HG02642 (cell line): ENCODE measurements around the gene VMP1.
"Not testable (repeated sequence)": the region's sequence is repeated elsewhere in the genome, so short reads cannot be mapped to it uniquely, and the experiment has no call there.

Experiments
- ATAC-seq: cut with Tn5 transposase; IDR thresholded peaks from one replicate; pipeline ENCODE4 v1.9.1; 2021; ENCODE audit warnings: mild to moderate bottlenecking; ENCODE audit not compliant: unreplicated experiment, poor library complexity

Gene VMP1

DNA sequence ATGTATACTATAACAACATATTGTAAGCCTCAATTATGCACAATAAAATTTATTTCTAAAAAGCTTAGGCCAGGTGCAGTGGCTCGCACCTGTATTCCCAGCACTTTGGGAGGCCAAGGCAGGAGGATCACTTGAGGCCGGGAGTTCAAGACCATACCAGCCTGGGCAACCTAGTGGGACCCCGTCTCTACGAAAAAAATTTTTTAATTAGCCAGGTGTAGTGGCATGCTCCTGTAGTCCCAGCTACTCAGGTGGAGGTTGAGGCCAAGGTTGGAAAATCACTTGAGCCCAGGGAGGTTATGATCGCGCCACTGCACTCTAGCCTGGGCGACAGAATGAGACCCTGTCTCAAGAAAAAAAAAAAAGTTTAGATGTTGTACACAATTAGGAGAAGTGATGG is 45.5 kb downstream of the VMP1 start:
- no peak for ATAC-seq

DNA sequence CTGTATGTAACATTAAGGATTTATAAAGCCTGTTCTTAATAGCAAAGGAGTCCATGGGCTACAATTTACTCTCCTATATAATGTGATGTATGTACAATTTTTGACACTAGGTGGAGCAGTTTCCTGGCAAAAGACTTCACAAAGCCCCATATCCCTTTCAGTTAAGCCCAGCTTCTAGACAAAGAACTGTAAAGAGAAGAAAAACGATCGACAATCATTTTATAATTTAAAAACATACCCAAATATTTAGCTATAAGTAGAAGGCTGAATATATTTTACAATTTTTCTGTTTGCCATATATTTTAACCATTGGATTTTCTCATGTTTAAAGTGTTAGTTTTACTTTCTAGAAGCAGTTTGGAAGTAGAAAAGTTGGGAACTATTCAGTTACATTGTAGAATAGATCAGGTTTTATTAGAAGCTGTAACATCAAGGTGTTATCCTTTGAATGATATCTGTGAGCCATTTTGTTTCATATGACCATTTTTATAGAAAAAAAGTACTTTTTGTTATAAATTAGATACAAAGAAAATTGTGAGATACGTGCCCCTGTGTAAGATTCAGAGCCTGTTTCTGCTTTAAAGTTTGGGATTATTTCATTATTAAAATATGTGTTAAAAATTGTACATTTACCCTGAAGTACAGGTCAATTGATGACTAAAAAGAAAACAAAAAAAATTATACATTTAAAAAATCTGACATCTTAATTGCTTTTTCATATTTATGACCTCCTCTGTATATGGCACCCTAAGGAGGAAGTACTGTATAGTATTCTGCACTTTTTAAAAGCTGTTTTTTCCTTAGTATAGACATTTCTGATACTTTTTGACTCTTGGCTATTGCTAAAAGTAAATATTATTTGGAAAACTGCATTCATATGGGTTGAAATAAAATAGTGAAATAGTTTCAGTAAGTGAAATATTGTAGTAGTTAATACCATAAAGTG is 46.3 kb downstream of the VMP1 start:
- ATAC-seq: peak; percentile 50

DNA sequence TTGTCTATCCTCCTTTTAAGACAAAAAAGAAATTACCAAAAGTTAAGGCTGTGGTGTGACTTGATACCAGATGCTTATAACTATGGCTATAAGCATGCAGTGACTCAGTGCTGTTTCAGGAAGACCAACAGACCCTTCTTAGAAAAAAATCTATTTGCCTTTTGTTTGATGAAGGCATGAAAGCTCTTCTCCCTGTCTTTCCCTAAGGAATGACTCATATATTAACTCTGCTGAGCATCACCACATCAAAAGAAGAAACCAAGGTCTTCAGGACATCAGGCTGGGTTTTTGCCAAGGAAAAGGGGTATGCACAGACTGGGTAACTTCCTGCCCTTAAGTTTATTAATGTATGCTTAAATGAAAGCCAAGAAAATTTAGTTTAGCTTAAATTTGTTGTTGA is 47.1 kb downstream of the VMP1 start:
- no peak for ATAC-seq

DNA sequence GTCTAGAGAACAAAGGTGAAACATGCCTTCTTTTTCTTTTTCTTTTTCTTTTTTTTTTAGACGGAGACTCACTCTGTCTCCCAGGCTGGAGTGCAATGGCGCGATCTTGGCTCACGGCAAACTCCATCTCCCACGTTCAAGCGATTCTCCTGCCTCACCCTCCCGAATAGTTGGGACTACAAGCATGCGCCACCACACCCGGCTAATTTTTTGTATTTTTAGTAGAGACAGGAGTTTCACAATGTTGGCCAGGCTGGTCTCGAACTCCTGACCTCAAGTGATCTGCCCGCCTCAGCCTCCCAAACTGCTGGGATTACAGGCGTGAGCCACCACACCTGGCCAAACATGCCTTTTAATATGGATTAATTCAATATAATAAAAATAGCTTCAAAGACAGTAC is 47.6 kb downstream of the VMP1 start:
- ATAC-seq: not testable (repeated sequence)

DNA sequence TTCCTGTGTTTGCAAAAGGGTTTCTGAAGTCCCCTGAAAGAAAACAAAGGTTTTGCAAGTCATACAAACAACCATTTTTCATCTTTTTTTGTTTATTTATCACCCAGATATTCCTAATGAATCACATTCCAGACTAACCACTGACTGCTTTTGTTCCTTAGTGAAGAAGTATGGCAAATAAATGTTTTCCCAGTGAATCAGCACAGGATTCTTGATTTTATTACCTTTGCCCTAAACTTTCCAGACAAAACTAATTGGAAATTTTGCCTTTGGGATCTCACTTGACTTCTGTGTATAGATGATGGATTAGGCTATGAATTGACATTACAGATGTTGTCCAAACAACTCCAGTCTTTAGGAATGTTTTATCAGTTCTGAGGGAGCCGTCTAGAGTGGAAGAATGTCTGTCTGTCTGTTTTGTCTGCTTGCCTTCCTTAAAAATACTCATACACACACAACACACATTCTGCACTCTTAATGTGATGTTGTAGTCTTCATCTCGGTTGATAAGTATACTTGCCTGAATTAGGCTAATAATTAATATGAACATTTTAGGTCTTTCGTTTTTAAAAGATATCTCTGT is 48.9 kb downstream of the VMP1 start:
- ATAC-seq: no peak

DNA sequence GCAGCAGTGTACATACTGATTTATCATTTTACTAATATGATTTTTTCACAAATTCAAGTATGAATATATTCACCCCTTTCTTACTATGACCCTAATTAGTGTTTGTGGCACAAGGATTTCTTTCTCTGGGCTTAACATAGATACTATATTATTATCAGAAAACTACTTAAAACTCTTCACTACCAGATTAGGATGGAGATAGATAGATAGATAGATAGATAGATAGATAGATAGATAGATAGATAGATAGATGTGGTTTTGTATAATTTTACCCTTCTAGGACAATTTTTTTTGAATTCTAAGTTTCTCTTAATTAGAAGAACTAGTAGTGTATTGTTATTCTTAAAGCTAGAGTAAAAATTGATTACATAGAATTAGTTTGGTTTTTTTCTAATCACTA is 49.6 kb downstream of the VMP1 start:
- no peak for ATAC-seq

DNA sequence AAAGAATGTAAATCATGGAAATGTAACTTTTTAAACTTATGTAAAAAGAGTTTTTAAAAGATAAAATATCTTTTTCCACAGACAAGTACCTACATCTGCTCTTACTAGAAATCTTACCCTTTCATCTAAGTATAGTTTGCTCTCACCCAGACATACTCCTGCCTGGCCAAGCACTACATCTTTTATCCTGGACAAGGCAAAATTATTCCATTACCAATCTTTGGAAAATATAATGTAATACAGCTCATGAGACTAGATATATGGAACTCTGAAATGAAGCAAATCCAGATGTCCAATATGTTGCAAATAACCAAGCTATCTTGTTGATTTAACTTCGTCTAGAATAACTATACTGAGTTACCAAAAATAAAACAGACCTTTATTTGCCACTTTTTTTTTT is 50.0 kb downstream of the VMP1 start:
- no peak for ATAC-seq

DNA sequence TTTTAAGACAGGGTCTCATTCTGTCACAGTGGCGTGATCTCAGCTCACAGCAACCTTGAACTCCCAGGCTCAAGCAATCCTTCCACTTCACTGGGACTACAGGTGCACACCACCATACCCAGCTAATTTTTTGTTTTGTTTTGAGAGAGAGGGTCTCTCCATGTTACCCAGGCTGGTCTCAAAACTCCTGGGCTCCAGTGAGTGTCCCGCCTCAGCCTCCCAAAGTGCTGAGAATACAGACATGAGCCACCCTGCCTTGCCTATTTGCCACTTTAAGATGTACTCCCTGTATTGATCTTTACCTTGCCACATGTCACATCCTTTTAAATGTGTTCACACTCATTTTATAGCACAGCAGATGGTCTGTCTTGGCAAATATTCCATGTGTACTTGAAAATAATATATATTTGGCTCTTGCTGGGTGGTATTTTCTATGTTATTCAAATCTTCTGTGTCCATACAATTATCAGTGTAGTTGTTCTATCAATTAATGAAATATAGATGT is 50.5 kb downstream of the VMP1 start:
- ATAC-seq: no peak

DNA sequence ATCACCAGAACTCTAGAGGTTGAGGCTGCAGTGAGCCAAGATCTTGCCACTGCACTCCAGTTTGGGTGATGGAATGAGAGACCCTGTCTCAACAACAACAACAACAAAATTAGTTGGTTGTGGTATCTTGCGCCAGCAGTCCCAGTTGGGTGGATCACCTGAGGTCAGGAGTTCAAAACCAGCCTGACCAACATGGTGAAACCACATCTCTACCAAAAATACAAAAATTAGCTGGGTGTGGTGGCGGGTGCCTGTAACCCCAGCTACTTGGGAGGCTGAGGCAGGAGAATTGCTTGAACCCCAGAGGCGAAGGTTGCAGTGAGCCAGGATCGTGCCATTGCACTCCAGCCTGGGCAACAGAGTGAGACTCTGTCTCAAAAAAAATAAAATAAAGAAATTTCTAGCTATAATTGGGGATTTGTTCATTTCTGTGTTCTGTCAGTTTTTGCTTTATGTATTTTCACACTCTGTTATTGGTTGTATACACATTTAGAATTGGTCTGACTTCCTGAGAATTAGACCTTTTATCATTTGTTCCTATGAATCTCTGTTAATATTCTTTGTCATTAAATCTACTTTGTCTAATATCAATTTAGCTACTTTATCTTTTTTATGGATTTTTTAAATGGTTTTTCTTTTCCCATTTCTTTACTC is 51.7 kb downstream of the VMP1 start:
- not testable (repeated sequence) for ATAC-seq

DNA sequence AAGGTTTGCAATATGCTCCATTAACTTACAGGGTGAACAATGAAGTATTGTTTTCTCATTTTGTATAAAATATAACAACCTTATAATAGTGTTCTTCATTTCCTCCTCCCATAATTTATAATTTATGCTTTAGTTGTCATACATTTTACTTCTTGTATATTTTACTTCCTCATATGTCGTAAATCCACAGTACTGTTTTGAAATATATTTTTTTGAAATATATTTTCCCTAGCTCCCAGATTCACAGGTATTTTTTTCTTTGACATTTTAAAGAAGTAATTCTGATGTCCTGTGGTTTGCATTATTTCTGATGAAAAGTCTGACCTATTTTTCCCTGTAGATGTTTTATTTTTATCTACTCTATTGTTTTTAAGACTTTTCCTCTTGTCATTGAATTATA is 52.7 kb downstream of the VMP1 start:
- ATAC-seq: no peak

DNA sequence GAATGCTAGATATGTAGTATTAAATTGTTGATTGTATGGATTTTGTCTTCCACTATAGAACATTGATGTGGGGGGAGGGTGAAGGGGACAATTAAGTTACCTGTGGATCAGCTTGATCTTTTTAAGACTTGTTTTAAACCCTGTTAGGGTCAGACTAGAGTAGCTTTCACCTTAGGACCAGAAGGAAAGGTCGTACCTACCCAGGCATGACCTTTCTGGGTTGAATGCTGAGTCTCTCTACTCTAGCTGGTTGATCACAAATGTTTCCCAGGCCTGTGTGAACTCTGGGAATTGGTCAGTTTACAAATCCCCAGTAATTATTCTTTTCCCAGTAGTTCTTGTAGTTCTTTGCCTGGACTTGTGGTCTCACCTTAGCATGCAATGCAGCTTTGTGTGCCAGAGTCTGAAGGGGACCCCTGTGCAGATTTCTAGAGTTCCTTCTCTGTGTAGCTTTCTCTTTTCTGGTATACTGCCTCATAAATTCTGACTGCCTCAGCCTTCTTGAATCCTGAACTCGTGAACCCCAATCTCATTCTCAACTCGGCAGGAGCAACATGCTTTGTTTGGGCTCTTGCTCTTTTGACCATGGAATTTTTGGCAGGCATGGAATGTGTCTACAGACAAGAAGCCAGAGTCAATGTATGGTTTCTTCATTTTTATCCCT is 54.1 kb downstream of the VMP1 start:
- no peak for ATAC-seq

DNA sequence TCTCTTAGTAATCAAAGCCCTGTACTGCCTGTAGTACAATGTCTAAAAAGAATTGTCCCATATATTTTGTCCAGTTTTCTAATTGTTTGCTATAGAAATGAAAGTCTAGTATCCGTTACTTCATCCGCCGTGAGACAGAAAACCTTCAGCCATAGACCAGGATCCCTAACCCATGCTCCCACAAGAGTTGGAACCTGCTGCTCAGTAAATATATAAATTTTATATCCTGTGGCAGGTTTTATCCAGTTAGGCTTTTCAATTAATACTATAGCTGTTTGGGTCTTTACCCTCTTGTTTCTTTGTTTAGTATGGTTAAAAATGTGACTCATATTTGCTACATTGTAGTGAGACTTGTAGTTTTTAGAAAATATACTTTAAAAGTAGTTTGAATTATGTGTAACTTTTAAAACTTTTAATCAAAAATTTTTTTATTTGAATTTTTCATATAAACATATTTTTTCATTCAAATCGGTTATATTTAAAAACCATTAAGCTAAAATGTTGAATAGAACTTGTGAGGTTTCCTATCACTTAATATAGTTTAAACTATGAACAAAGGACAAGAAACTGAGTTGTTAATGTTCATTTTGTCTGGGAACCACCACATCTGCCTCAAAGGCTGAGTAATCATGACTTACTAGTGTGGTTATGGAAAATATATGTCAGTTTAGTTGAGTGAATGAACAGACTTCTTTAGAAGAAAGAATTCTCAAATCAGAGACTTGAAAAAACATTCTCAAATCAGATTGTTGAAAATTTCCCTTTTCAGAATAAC is 54.8 kb downstream of the VMP1 start:
- ATAC-seq: no peak

DNA sequence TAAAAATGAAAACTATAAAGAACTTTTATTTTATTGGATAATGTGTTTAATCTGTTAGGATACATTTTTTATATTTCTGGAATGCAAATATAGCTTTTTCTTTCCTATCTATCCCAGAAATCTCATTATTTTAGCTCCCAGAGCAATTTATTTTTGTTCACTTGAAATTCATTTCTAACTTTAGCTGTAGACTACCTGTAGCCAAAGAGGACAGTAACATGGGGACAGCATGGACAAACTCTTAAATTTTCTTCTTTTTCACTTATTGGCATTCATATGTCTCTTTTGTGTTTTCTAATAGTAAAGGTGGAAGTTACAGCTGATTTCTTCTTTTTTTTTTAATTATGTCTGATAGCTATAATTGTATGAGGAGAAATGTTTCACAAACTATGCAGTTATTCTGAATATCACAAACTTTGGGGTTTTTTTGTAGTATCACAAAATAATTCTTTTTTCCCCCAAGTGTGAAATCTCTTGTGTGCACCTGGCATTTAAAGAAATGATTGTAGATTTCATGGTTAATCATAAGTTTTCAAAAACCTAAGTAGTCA is 55.4 kb downstream of the VMP1 start:
- ATAC-seq: no peak

DNA sequence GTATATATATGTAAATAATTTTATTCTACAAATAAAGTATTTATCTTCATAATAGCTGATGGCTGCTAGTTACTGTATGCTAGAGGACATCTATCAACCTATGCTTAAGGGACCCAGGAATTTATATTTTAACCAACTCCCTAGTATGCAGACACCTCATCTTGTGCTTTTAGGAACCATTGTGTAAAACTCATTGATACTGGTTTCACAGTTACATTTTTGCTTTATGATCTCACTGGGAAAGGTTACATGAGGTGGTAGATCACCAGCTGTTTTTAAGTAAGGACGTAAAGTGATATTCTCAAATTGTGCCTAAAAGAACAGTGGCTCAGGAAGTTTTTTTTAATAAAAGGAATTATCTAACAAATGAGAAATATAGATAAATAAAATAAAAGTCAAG is 56.4 kb downstream of the VMP1 start:
- no peak for ATAC-seq

DNA sequence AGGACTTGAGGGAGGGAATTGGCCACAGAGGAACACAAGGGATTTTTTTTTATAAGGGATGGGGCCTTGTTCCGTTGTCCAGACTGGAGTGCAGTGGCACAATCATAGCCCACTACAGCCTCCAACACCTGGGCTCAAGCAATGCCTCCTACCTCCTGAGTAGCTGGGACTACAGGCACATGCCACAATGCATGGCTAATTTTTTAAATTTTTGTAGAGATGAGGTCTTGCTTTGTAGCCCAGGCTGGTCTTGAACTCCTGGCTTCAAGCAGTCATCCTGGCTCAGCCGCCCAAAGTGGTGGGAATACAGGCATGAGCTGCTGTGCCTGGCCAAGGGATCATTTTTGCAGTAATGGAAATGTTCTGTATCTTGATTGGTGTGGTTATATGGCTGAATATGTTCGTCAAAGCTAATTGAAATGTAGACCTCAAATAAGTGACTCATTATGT is 56.9 kb downstream of the VMP1 start:
- no peak for ATAC-seq

DNA sequence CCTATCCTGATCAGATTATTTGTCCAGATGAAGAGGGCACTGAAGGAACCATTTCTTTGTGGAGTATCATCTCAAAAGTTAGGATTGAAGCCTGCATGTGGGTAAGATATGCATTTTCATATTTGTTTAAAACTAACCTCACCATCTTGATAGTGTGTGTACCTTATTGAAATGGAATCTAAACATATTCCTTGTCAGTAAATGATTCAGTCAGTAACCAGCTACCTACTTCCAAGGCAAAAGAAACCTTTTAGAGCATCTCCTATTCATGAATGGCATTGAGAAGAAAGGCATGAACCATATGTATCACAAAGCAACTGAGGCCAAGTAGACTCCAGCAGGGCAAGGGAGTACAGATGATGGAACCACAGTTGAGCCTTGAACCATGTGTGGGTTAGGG is 57.6 kb downstream of the VMP1 start:
- ATAC-seq: no peak

DNA sequence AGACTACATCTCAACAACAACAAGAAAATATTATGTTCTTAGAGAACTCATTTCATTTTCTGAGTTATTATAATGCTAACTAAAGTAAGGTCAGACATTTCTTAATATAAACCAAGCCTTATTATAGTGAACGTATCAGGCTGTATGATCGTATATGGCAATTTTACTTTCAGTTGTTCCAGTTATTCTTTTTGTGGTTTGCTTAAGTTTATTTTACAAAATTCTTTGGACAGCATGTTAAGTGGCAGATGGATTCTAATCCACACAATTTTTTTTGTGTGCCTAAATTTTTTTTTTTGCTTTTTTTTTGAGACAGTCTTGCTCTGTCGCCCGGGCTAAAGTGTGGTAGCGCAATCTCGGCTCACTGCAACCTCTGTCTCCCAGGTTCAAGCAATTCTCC is 59.0 kb downstream of the VMP1 start:
- ATAC-seq: no peak

DNA sequence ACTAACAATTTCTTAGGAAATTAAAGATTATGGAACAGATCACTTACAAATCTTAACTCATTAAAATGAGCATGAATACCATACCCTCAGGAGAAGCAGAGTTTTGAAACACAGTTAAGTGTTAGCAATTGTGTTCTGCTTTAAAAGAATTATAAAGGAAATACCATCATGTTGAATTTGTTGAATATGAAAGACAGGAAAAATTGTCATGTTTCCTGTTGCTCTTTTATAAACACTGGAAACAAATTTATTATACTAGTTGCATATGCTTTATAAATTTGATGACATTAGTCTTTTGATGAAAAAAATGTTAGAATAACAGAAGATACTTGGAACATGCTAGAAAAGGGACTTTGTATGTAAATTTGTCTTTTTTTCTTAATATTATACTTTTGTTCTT is 59.7 kb downstream of the VMP1 start:
- ATAC-seq: no peak

DNA sequence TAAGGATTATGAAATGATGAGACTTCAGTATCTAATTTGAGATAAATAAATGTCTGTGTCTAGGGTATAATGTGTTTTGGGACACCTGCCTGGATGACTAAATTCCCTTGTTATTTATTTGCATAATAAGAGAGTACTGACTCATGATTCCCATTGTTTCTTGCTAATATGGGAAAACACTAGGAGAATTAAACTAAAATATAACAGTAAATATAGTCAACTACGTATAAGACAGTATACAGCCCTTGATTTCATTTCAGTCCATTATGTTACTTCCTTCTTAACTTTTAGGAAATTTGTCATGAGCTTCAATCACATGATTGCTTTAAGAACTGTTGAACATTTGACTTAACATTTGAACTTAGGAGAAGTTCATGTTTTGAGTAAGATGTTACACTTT is 62.4 kb downstream of the VMP1 start:
- ATAC-seq: no peak

DNA sequence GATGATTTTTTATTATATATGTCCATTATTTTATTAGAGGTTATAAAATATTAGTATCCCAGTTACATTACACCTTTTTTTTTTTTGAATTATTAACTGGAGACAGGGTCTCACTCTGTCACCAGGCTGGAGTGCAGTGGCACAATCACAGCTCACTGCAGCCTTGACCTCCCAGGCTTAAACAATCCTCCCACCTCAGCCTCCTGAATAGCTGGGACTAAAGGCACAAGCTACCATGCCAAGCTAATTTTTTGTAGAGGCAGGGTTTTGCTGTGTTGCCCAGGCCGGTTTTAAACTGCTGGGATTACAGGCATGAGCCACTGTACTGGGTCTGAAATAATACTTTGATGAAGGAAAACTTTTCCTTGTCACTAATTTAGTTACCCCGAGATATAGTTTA is 63.6 kb downstream of the VMP1 start:
- ATAC-seq: no peak
